Inflammatory macrophage (primary cell): ENCODE results near the gene NAA10.

Source experiments
- DNase-seq, 2 donors: peaks; one replicate each; pipeline ENCODE4 v3.0.0-alpha.2; 2020 to 2022

Gene NAA10

GRCh38 chrX:153908219-153908860, 26.5 kb downstream of the NAA10 start:
- no peak for DNase-seq

GRCh38 chrX:153907456-153907855, 27.4 kb downstream of the NAA10 start:
- no peak for DNase-seq

GRCh38 chrX:153906126-153906917, 28.5 kb downstream of the NAA10 start:
- DNase-seq: no peak

GRCh38 chrX:153905481-153906095, 29.2 kb downstream of the NAA10 start:
- DNase-seq: no peak

GRCh38 chrX:153903991-153904957, 30.6 kb downstream of the NAA10 start, which contains the start of gene AVPR2:
Gene AVPR2, plus strand, starts transcription at chrX:153904673. Its CDS starts 473 bp downstream, at chrX:153905146.
- DNase-seq: no peak

GRCh38 chrX:153903238-153903980, 31.4 kb downstream of the NAA10 start:
- DNase-seq: peak; percentile 19 to 22

- no peak for DNase-seq
Measured at GRCh38 chrX:153902385-153902784, 32.5 kb downstream of the NAA10 start.

GRCh38 chrX:153901753-153902140, 33.1 kb downstream of the NAA10 start:
- no peak for DNase-seq

- DNase-seq: peak; percentile 89 to 91
Measured at GRCh38 chrX:153900831-153901752, 33.7 kb downstream of the NAA10 start.

GRCh38 chrX:153897899-153898298, 36.9 kb downstream of the NAA10 start:
- no peak for DNase-seq

GRCh38 chrX:153889123-153889522, 45.7 kb downstream of the NAA10 start:
- DNase-seq: no peak

- no peak for DNase-seq
Measured at GRCh38 chrX:153888344-153888743, 46.5 kb downstream of the NAA10 start.

- DNase-seq: no peak
Measured at GRCh38 chrX:153887385-153887784, 47.5 kb downstream of the NAA10 start.

GRCh38 chrX:153886915-153887314, 47.9 kb downstream of the NAA10 start:
- no peak for DNase-seq

GRCh38 chrX:153885968-153886903, 48.6 kb downstream of the NAA10 start, which contains the start of gene L1CAM:
Gene L1CAM, minus strand, starts transcription at chrX:153886173. Its CDS starts 10,337 bp downstream, at chrX:153875836.
- no peak for DNase-seq

- no peak for DNase-seq
Measured at GRCh38 chrX:153885208-153885787, 49.5 kb downstream of the NAA10 start.

- no peak for DNase-seq
Measured at GRCh38 chrX:153884590-153884989, 50.2 kb downstream of the NAA10 start.

- DNase-seq: no peak
Measured at GRCh38 chrX:153884136-153884535, 50.7 kb downstream of the NAA10 start.
